Stimulated activated CD4-positive, alpha-beta T cell treated with anti-CD3 and anti-CD28 coated beads, Interleukin-4, amount 100 ng/mL, for 24 hours (primary cell): ENCODE results near the gene MAP1B.

ENCODE experiments used
- DNase-seq: peaks from one replicate; pipeline ENCODE4 v3.0.0-alpha.2; 2020

MAP1B gene

GRCh38 chr5:72134226-72134899 lies 27.1 kb downstream of the MAP1B start:
- DNase-seq = no peak

GRCh38 chr5:72137826-72138409 lies 30.6 kb downstream of the MAP1B start:
- DNase-seq = no peak

GRCh38 chr5:72138943-72139521 lies 31.8 kb downstream of the MAP1B start:
- peak; percentile 39 for DNase-seq

- no peak for DNase-seq
Measured at GRCh38 chr5:72140711-72141110, 33.4 kb downstream of the MAP1B start.

- DNase-seq = no peak
Measured at GRCh38 chr5:72141440-72142355, 34.4 kb downstream of the MAP1B start.

GRCh38 chr5:72144762-72145161 lies 37.5 kb downstream of the MAP1B start:
- no peak for DNase-seq

GRCh38 chr5:72145348-72145747 lies 38.1 kb downstream of the MAP1B start:
- DNase-seq = no peak

GRCh38 chr5:72146056-72146455 lies 38.8 kb downstream of the MAP1B start:
- no peak for DNase-seq

- DNase-seq = no peak
Measured at GRCh38 chr5:72147569-72147968, 40.3 kb downstream of the MAP1B start.

- DNase-seq = no peak
Measured at GRCh38 chr5:72149742-72150141, 42.5 kb downstream of the MAP1B start.

GRCh38 chr5:72151169-72151568 lies 43.9 kb downstream of the MAP1B start:
- DNase-seq = no peak

- no peak for DNase-seq
Measured at GRCh38 chr5:72151646-72152045, 44.4 kb downstream of the MAP1B start.

- no peak for DNase-seq
Measured at GRCh38 chr5:72152545-72152944, 45.3 kb downstream of the MAP1B start.

- no peak for DNase-seq
Measured at GRCh38 chr5:72153551-72153950, 46.3 kb downstream of the MAP1B start.

- no peak for DNase-seq
Measured at GRCh38 chr5:72154076-72154756, 46.9 kb downstream of the MAP1B start.

- no peak for DNase-seq
Measured at GRCh38 chr5:72156946-72157624, 49.8 kb downstream of the MAP1B start.

- DNase-seq = no peak
Measured at GRCh38 chr5:72157625-72157962, 50.3 kb downstream of the MAP1B start.

GRCh38 chr5:72159501-72159911 lies 52.2 kb downstream of the MAP1B start:
- no peak for DNase-seq

GRCh38 chr5:72160329-72160728 lies 53.1 kb downstream of the MAP1B start:
- DNase-seq = no peak

GRCh38 chr5:72160959-72161358 lies 53.7 kb downstream of the MAP1B start:
- DNase-seq = no peak

GRCh38 chr5:72161951-72162350 lies 54.7 kb downstream of the MAP1B start:
- no peak for DNase-seq

GRCh38 chr5:72163349-72163983 lies 56.2 kb downstream of the MAP1B start:
- no peak for DNase-seq
